ENCODE data around the gene PLXNA4.

The PLXNA4 gene

GRCh38 chr7:132321387-132321786, 254.9 kb downstream of the PLXNA4 start:
- in situ Hi-C loops (cut with HindIII; ENCODE audit: low sequenced_read_pairs): no loop called here
- H3K4me3 ChIP-seq (ENCODE audit: low read depth, low read length): no peak overlapping the region
- TF ChIP-seq, protein P1, sequence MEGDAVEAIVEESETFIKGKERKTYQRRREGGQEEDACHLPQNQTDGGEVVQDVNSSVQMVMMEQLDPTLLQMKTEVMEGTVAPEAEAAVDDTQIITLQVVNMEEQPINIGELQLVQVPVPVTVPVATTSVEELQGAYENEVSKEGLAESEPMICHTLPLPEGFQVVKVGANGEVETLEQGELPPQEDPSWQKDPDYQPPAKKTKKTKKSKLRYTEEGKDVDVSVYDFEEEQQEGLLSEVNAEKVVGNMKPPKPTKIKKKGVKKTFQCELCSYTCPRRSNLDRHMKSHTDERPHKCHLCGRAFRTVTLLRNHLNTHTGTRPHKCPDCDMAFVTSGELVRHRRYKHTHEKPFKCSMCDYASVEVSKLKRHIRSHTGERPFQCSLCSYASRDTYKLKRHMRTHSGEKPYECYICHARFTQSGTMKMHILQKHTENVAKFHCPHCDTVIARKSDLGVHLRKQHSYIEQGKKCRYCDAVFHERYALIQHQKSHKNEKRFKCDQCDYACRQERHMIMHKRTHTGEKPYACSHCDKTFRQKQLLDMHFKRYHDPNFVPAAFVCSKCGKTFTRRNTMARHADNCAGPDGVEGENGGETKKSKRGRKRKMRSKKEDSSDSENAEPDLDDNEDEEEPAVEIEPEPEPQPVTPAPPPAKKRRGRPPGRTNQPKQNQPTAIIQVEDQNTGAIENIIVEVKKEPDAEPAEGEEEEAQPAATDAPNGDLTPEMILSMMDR (IDR thresholded peaks at IDR 0.05; ENCODE audit: low read depth, low read length, missing control alignments): peak; percentile 38
- DNase-seq (ENCODE audit: low read depth): no peak

GRCh38 chr7:132319481-132319880, 256.8 kb downstream of the PLXNA4 start:
- in situ Hi-C loops (cut with HindIII; ENCODE audit: low sequenced_read_pairs): no loop called here
- H3K4me3 ChIP-seq (ENCODE audit: low read depth, low read length): no peak overlapping the region
- TF ChIP-seq, protein P1 (IDR thresholded peaks at IDR 0.05; ENCODE audit: low read depth, low read length, missing control alignments): no peak
- DNase-seq (ENCODE audit: low read depth): no peak

DNA sequence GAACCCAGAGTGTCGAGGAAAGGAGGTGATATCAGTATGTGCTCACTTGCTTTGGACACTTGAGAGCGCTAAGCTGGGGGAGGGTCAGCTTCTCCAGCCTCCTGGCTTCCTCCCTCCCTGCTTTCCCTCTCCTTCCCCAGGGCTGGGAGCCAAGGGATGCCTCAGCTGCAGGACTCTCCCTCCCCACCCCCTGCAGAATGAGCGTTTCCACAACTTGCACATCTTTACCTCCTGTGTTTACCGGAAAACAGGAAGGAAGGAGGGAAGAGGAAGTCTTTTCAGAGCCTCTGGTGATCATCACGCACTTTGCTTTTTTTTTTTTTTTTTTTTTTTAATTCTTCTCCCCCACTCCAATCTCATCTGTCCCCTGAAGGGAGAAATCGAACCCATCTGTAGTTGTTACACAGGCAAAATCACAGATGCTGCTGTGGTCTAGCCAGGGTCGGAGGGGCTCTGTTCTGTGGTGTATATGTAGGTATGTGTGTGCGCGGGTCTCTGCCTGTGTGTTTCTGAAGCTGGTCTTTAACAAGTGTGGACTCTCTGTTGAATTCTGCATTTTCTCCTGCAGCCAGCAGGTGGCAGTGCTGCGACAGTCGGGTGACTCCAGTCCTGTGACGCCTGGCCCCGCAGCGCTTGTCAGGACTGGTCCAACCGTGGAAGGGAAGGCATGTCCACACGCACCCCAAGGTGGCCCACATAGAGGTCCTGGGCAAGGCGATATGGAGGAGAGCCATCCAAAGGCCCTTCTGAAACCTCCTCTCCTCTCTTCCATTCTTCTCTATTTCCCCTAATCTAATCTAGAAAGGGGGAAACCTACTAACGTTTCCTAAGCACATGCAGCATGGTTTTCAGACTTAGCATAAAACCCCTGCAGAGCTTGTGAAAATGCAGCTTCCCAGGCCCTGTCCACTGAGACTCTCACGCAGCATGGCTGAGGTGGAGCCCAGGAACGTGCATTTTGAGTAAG, 257.6 kb downstream of the PLXNA4 start:
- peak; percentile 76 for DNase-seq (ENCODE audit: low read depth)
- in situ Hi-C loops (cut with HindIII; ENCODE audit: low sequenced_read_pairs): no loop called here
- no peak overlapping the region for H3K4me3 ChIP-seq (ENCODE audit: low read depth, low read length)
- TF ChIP-seq, protein P1 (IDR thresholded peaks at IDR 0.05; ENCODE audit: low read depth, low read length, missing control alignments): peak; percentile 85

- no peak overlapping the region for H3K4me3 ChIP-seq (ENCODE audit: low read depth, low read length)
- in situ Hi-C loops (cut with HindIII; ENCODE audit: low sequenced_read_pairs): no loop called here
- no peak for DNase-seq (ENCODE audit: low read depth)
- TF ChIP-seq, protein P1 (IDR thresholded peaks at IDR 0.05; ENCODE audit: low read depth, low read length, missing control alignments): no peak
These were observed 258.4 kb downstream of the PLXNA4 start for GRCh38 chr7:132317701-132318351.

DNA sequence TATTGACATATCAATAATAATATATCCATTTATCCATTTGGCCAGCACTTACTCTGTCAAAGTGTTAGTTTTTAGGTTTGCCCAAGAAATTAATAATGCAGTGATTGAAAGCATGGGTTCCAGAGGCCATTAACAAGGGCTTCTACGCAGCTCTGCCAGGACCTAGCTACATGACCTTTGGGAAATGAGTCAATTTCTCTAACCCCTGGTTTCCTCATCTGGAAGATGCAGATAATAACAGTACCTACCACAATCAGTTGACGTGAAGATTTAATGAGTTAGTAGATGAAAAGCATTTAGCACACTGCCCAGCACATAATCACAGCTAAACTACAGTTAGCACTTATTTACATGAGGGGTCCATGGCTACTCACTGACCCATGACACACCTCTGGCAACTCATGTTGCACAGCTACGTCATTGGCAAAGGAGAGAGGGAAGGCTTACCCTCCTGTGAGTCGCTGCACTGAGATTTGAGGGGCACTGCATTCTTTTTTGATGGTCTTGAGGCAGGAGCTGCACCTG, 263.7 kb downstream of the PLXNA4 start:
- no peak for DNase-seq (ENCODE audit: low read depth)
- TF ChIP-seq, protein P1 (IDR thresholded peaks at IDR 0.05; ENCODE audit: low read depth, low read length, missing control alignments): no peak
- no peak overlapping the region for H3K4me3 ChIP-seq (ENCODE audit: low read depth, low read length)
- in situ Hi-C loops (cut with HindIII; ENCODE audit: low sequenced_read_pairs): no loop called here

DNA sequence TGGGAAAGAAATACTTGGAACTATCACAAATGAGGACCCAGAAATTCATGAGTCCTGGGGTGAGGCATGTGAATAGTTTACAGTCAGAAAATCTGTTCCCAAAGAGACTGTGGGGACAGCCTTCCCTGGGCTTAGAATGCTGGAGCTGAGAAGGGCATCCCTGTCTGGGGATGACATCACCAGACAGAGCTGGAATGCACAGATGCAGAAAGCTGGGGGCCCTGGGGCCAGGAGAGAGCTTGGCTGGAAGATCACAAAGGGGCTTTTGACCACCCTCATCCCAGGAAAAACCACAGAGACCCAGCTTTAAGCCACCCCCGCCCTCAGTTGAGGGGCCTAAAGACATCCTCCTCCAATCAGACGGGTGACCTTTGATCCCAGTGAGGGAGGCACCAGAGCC, 264.5 kb downstream of the PLXNA4 start:
- in situ Hi-C loops (cut with HindIII; ENCODE audit: low sequenced_read_pairs): no loop called here
- H3K4me3 ChIP-seq (ENCODE audit: low read depth, low read length): no peak overlapping the region
- TF ChIP-seq, protein P1 (IDR thresholded peaks at IDR 0.05; ENCODE audit: low read depth, low read length, missing control alignments): no peak
- DNase-seq (ENCODE audit: low read depth): no peak
